ENCODE results near the gene GALNT2. TPM values are rescaled to one million over a fixed set of nuclear protein-coding genes. Genes with fewer than 3 reads are reported as not detected.

Gene GALNT2
- total and polyA plus RNA-seq, 2 donors from 2014 or later = 20.2 to 59.2 TPM

GRCh38 chr1:230052665-230053064, 14.4 kb upstream of the GALNT2 start:
- no peaks in the 10 kb centered on the region for H3K36me3 ChIP-seq (ENCODE audit: control insufficient read depth in 2 of 3, insufficient read depth in 3 of 3, low read length in 3 of 3)
- no peaks in the 10 kb centered on the region for H3K9me3 ChIP-seq (ENCODE audit: control insufficient read depth in 2 of 3, insufficient read depth in 1 of 3, low read length in 3 of 3)
- no peak for TF ChIP-seq CTCF (IDR thresholded peaks at IDR 0.05; ENCODE audit: borderline replicate concordance, extremely low read depth, insufficient read depth)
- intact Hi-C loops (cut with DNase I) = no loop called here
- H3K4me3 ChIP-seq (ENCODE audit: low read length in 3 of 3) = no peak overlapping the region
- DNase-seq = no peak
- H3K4me1 ChIP-seq (ENCODE audit: control insufficient read depth in 2 of 3, insufficient read depth in 2 of 3, low read depth in 1 of 3, low read length in 3 of 3) = no peaks in the 10 kb centered on the region
- FAIRE-seq = no peak
- H3K27me3 ChIP-seq (ENCODE audit: control insufficient read depth, insufficient read depth, low read length) = no peaks in the 10 kb centered on the region
- H3K9ac ChIP-seq (ENCODE audit: low read length in 3 of 3) = no peak overlapping the region
- H3K27ac ChIP-seq (ENCODE audit: low read depth in 2 of 2, low read length in 2 of 2) = no peak overlapping the region

GRCh38 chr1:230054092-230054749, 12.8 kb upstream of the GALNT2 start:
- Histone ChIP-seq H3K9ac (ENCODE audit: low read length in 3 of 3) (no peak overlapping the region), H3K27ac (ENCODE audit: low read depth in 2 of 2, low read length in 2 of 2) (no peak overlapping the region), H3K27me3 (ENCODE audit: control insufficient read depth, insufficient read depth, low read length) (no peaks in the 10 kb centered on the region), H3K9me3 (ENCODE audit: control insufficient read depth in 2 of 3, insufficient read depth in 1 of 3, low read length in 3 of 3) (no peaks in the 10 kb centered on the region), H3K4me1 (ENCODE audit: control insufficient read depth in 2 of 3, insufficient read depth in 2 of 3, low read depth in 1 of 3, low read length in 3 of 3) (no peaks in the 10 kb centered on the region), H3K36me3 (ENCODE audit: control insufficient read depth in 2 of 3, insufficient read depth in 3 of 3, low read length in 3 of 3) (no peaks in the 10 kb centered on the region), H3K4me3 (ENCODE audit: low read length in 3 of 3) (no peak overlapping the region)
- TF ChIP-seq CTCF (IDR thresholded peaks at IDR 0.05; ENCODE audit: borderline replicate concordance, extremely low read depth, insufficient read depth) = no peak
- no peak for DNase-seq
- intact Hi-C loops (cut with DNase I) = no loop called here
- FAIRE-seq = no peak

DNA sequence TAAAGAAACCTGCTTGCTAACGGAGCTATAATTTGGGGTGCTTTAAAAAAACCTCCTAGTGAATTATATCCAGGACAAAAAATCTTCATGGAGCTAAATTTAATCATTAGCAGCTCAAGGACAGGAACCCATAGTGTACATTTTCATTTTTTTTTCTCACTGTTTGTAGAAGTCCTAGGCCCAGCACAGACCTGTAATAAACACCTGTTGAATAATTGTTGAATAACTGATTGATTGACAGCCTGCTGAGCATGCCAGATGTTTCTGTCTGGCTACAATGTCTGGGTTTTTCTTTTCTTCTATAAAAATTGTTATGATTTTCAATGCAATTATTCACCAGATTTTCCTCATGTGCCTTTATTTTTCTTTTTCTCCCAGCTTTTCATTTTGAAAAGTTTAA, 10.9 kb upstream of the GALNT2 start:
- intact Hi-C loops (cut with DNase I) = no loop called here
- no peak for TF ChIP-seq CTCF (IDR thresholded peaks at IDR 0.05; ENCODE audit: borderline replicate concordance, extremely low read depth, insufficient read depth)
- Histone ChIP-seq H3K9ac (ENCODE audit: low read length in 3 of 3) (no peak overlapping the region), H3K27ac (ENCODE audit: low read depth in 2 of 2, low read length in 2 of 2) (no peak overlapping the region), H3K36me3 (ENCODE audit: control insufficient read depth in 2 of 3, insufficient read depth in 3 of 3, low read length in 3 of 3) (no peaks in the 10 kb centered on the region), H3K9me3 (ENCODE audit: control insufficient read depth in 2 of 3, insufficient read depth in 1 of 3, low read length in 3 of 3) (no peaks in the 10 kb centered on the region), H3K27me3 (ENCODE audit: control insufficient read depth, insufficient read depth, low read length) (no peaks in the 10 kb centered on the region), H3K4me3 (ENCODE audit: low read length in 3 of 3) (no peak overlapping the region), H3K4me1 (ENCODE audit: control insufficient read depth in 2 of 3, insufficient read depth in 2 of 3, low read depth in 1 of 3, low read length in 3 of 3) (no peaks in the 10 kb centered on the region)
- DNase-seq (no peak), FAIRE-seq (no peak)

DNA sequence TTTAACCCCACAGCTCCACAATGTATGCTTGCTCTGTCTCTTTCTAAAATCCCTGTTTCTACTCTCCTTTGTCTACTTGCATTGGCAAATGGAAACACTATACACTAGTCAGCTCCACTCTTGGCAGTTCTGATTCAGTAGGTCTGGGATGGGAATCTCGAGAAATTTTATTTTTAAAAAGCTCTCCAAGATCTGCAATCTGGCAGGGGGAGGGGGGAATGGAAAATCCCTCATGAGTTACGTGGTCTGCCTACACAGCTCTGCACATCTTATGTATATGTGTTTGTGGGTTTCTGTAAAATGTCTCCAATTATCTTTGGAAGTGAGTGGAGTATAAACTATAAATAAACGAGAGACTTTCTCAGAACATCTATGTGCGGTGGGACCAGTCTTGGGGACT, 9.9 kb upstream of the GALNT2 start:
- H3K27ac ChIP-seq (ENCODE audit: low read depth in 2 of 2, low read length in 2 of 2) = no peak overlapping the region
- no peaks in the 10 kb centered on the region for H3K9me3 ChIP-seq (ENCODE audit: control insufficient read depth in 2 of 3, insufficient read depth in 1 of 3, low read length in 3 of 3)
- no peak overlapping the region for H3K9ac ChIP-seq (ENCODE audit: low read length in 3 of 3)
- intact Hi-C loops (cut with DNase I) = no loop called here
- DNase-seq (no peak), FAIRE-seq (no peak)
- H3K4me3 ChIP-seq (ENCODE audit: low read length in 3 of 3) = no peak overlapping the region
- H3K27me3 ChIP-seq (ENCODE audit: control insufficient read depth, insufficient read depth, low read length) = no peaks in the 10 kb centered on the region
- no peaks in the 10 kb centered on the region for H3K4me1 ChIP-seq (ENCODE audit: control insufficient read depth in 2 of 3, insufficient read depth in 2 of 3, low read depth in 1 of 3, low read length in 3 of 3)
- TF ChIP-seq CTCF (IDR thresholded peaks at IDR 0.05; ENCODE audit: borderline replicate concordance, extremely low read depth, insufficient read depth) = no peak
- no peaks in the 10 kb centered on the region for H3K36me3 ChIP-seq (ENCODE audit: control insufficient read depth in 2 of 3, insufficient read depth in 3 of 3, low read length in 3 of 3)

Measured in kidney (tissue), 14 donors.